Lung (tissue), 12 donors: ENCODE results near the gene ZC3H18. TPM values are rescaled to one million over a fixed set of nuclear protein-coding genes. Genes with fewer than 3 reads are reported as not detected.

Experiments
- ATAC-seq: fragments of 200-7000 bp; cut with Tn5 transposase; one replicate; pipeline ENCODE4 v1.9.1; 2020; ENCODE audit warnings: moderate number of reproducible peaks; ENCODE audit not compliant: insufficient read depth, low FRiP score
- DNase-seq, 3 donors: peaks; one replicate each; pipeline ENCODE4 v3.0.0-alpha.2; 2013 to 2017
- H3K27ac ChIP-seq, 2 donors: one replicate each; pipeline ENCODE4 v1.5.1; 2013; ENCODE audit warnings: mild to moderate bottlenecking in 2 of 2, moderate library complexity in 2 of 2, control low read depth in 1 of 2, inconsistent platforms in 1 of 2, low read depth in 1 of 2, low read length in 1 of 2
- H3K27me3 ChIP-seq, 3 donors: one replicate each; pipeline ENCODE4 v1.5.1; 2013; ENCODE audit warnings: low read length in 2 of 3; ENCODE audit not compliant: control insufficient read depth in 3 of 3, insufficient read depth in 3 of 3
- H3K36me3 ChIP-seq, 4 donors: one replicate each; pipeline ENCODE4 v1.5.1; 2013; ENCODE audit warnings: low read length in 4 of 4, mild to moderate bottlenecking in 1 of 4, moderate library complexity in 1 of 4; ENCODE audit not compliant: control insufficient read depth in 4 of 4, insufficient read depth in 4 of 4
- H3K4me1 ChIP-seq, 5 donors: one replicate each; pipeline ENCODE4 v1.5.1; 2013; ENCODE audit warnings: low read length in 5 of 5, mild to moderate bottlenecking in 2 of 5, moderate library complexity in 1 of 5; ENCODE audit not compliant: control insufficient read depth in 5 of 5, insufficient read depth in 5 of 5
- H3K4me3 ChIP-seq: one replicate; pipeline ENCODE4 v1.5.1; 2013; ENCODE audit warnings: mild to moderate bottlenecking, control low read depth, moderate library complexity
- H3K9ac ChIP-seq, 2 donors: one replicate each; pipeline ENCODE4 v1.5.1; 2013; ENCODE audit warnings: low read length in 2 of 2, control low read depth in 1 of 2; ENCODE audit not compliant: insufficient read depth in 1 of 2
- H3K9me3 ChIP-seq, 4 donors: one replicate each; pipeline ENCODE4 v1.5.1; 2013; ENCODE audit warnings: low read length in 3 of 4, mild to moderate bottlenecking in 1 of 4, moderate library complexity in 1 of 4; ENCODE audit not compliant: control insufficient read depth in 4 of 4, insufficient read depth in 3 of 4
- CTCF ChIP-seq: IDR thresholded peaks from 2 replicates; pipeline ENCODE4 v1.5.1; 2012; ENCODE audit warnings: mild to moderate bottlenecking; ENCODE audit errors: control extremely low read depth, extremely low read depth
- WGBS, 2 donors: extraction: QIAGEN DNeasy Blood & Tissue Kit; methylation state at CpG; one replicate each; pipeline ENCODE4 v1.1.7; 2013; 5-methylcytosine and 5-hydroxymethylcytosine counted together
- polyA plus RNA-seq, 2 donors: library from polyadenylated mRNA; stranded (reverse); fragments of 200-250 nt; gene quantifications; one replicate each; pipeline ENCODE4 v1.2.1, GENCODE V29; 2013
- total RNA-seq, 2 donors: library from RNA; depleted of rRNA in 1 of 2; stranded (reverse); fragments of >200 nt in 1 of 2; gene quantifications; one replicate each; pipeline ENCODE4 v1.2.1, GENCODE V29; 2014 to 2021
- donor health status: control.
- donor health status: control.
- donor health status: Bipolar disorder and iron deficiency.
- donor health status: healthy.
- donor health status: DM: yes; HTN: yes; CAD: no.

Gene ZC3H18
- total and polyA plus RNA-seq, 4 donors = 21.2 to 44.0 (median 28.6) TPM

- Histone ChIP-seq H3K4me1 (peaks cover 0 to 14% (median 5%) of the 10 kb centered on the region in 5 donors), H3K4me3 (no peak overlapping the region), H3K9ac (no peak overlapping the region), H3K9me3 (peaks cover 0 to 6% (median 0%) of the 10 kb centered on the region in 4 donors), H3K27ac (no peak overlapping the region), H3K27me3 (peaks cover 0 to 28% (median 12%) of the 10 kb centered on the region in 3 donors), H3K36me3 (peaks cover 0 to 5% (median 2%) of the 10 kb centered on the region in 4 donors)
- no peak for ATAC-seq
- DNase-seq = no peak
- WGBS, 2 donors = 72 to 83% methylated on average over 30 to 31 of the region's 31 CpGs
- TF ChIP-seq CTCF = no peak
These were observed 33.0 kb upstream of the ZC3H18 start for GRCh38 chr16:88536971-88537751.

- Histone ChIP-seq H3K9me3 (peaks cover 0 to 11% (median 0%) of the 10 kb centered on the region in 4 donors), H3K4me1 (peaks cover 0 to 11% (median 0%) of the 10 kb centered on the region in 5 donors), H3K27ac (no peak overlapping the region), H3K36me3 (peaks cover 0 to 5% (median 2%) of the 10 kb centered on the region in 4 donors), H3K4me3 (no peak overlapping the region), H3K9ac (no peak overlapping the region), H3K27me3 (peaks cover 0 to 28% (median 12%) of the 10 kb centered on the region in 3 donors)
- ATAC-seq = no peak
- 83 to 89% methylated on average over 4 of the region's 4 CpGs for WGBS, 2 donors
- DNase-seq = no peak
- TF ChIP-seq CTCF = no peak
These were observed 32.3 kb upstream of the ZC3H18 start for GRCh38 chr16:88537859-88538258.

- no peak for DNase-seq
- no peak for ATAC-seq
- TF ChIP-seq CTCF = no peak
These were observed 31.7 kb upstream of the ZC3H18 start for GRCh38 chr16:88538366-88539060.

More at GRCh38 chr16:88538366-88539060, 31.7 kb upstream of the ZC3H18 start:
- WGBS, 2 donors = 50 to 71% methylated on average over 23 of the region's 23 CpGs
- Histone ChIP-seq H3K4me3 (no peak overlapping the region), H3K9ac (no peak overlapping the region), H3K27ac (no peak overlapping the region), H3K4me1 (peaks cover 0 to 10% (median 0%) of the 10 kb centered on the region in 5 donors), H3K36me3 (peaks cover 0 to 5% (median 2%) of the 10 kb centered on the region in 4 donors), H3K9me3 (peaks cover 0 to 13% (median 0%) of the 10 kb centered on the region in 4 donors), H3K27me3 (peaks cover 0 to 28% (median 12%) of the 10 kb centered on the region in 3 donors)
